GM21526 (cell line): ENCODE data around the gene CGB3.

Experiments
- ATAC-seq: cut with Tn5 transposase; IDR thresholded peaks from one replicate; pipeline ENCODE4 v1.9.1; 2021; ENCODE audit warnings: moderate library complexity; ENCODE audit not compliant: unreplicated experiment, low FRiP score

The CGB3 gene

GRCh38 chr19:48991011-48991609 is 33.0 kb downstream of the CGB3 start:
- ATAC-seq, result no peak

- ATAC-seq, result no peak
These were observed 33.7 kb downstream of the CGB3 start for GRCh38 chr19:48990400-48990799.

GRCh38 chr19:48989701-48990291 is 34.3 kb downstream of the CGB3 start:
- ATAC-seq, result no peak

- no peak for ATAC-seq
These were observed 35.3 kb downstream of the CGB3 start for GRCh38 chr19:48988860-48989259.

GRCh38 chr19:48988286-48988685 is 35.8 kb downstream of the CGB3 start:
- no peak for ATAC-seq

- ATAC-seq, result no peak
These were observed 36.8 kb downstream of the CGB3 start for GRCh38 chr19:48987323-48987722.

GRCh38 chr19:48986211-48986610 is 37.9 kb downstream of the CGB3 start:
- no peak for ATAC-seq

GRCh38 chr19:48985711-48986110 is 38.4 kb downstream of the CGB3 start:
- no peak for ATAC-seq

GRCh38 chr19:48982280-48982679 is 41.9 kb downstream of the CGB3 start:
- ATAC-seq, result no peak

- ATAC-seq, result no peak
These were observed 47.1 kb downstream of the CGB3 start for GRCh38 chr19:48977061-48977460.

GRCh38 chr19:48975947-48976847 is 47.9 kb downstream of the CGB3 start:
- no peak for ATAC-seq
